Endothelial cell of umbilical vein (primary cell): Measurements from ENCODE around the gene BHMT.

Experiments
- CTCF ChIP-seq, 2 donors: IDR thresholded peaks; 1 replicate in 1 of 2; 2 replicates in 1 of 2; pipeline ENCODE4 v1.5.1; 2011; ENCODE audit warnings: low read length in 2 of 2, mild to moderate bottlenecking in 2 of 2, moderate library complexity in 2 of 2, control low read depth in 1 of 2, inconsistent platforms in 1 of 2, low read depth in 1 of 2; ENCODE audit not compliant: insufficient read depth in 1 of 2; ENCODE audit errors: extremely low read depth in 1 of 2
- GATA2 ChIP-seq: IDR thresholded peaks from 2 replicates; pipeline ENCODE4 v1.7.0; 2011; ENCODE audit warnings: low read depth, mild to moderate bottlenecking, moderate library complexity, mixed read lengths, low read length; ENCODE audit not compliant: insufficient read length, insufficient read depth
- JUN ChIP-seq: IDR thresholded peaks from 2 replicates; pipeline ENCODE4 v1.6.1; 2011; ENCODE audit warnings: borderline replicate concordance, low read depth; ENCODE audit not compliant: insufficient read length, insufficient read depth
- POLR2A ChIP-seq: IDR thresholded peaks from 2 replicates; pipeline ENCODE4 v1.6.1; 2012; ENCODE audit warnings: low read depth, mild to moderate bottlenecking, control low read depth, low read length

GRCh38 chr5:79151942-79152671, 40.5 kb downstream of the BHMT start:
- no peak for TF ChIP-seq CTCF (IDR thresholded peaks at IDR 0.05; ENCODE audit: extremely low read depth in 1 of 2, insufficient read depth in 1 of 2, low read depth in 1 of 2, low read length in 2 of 2)
- TF ChIP-seq JUN = no peak
- no peak for TF ChIP-seq POLR2A
- no peak for TF ChIP-seq GATA2
